Vagina (tissue), 2 donors: ENCODE data around the gene SLC39A3.

ENCODE experiments used
- CTCF ChIP-seq, 3 experiments: fragments of 450-650 bp in 2 of 3; fragments of 200-600 bp in 1 of 3; sonication (generic) in 1 of 3; IDR thresholded peaks; one replicate each; pipeline ENCODE4 v1.5.1; 2017 to 2019; ENCODE audit warnings: antibody characterized with exemption in 3 of 3, mild to moderate bottlenecking in 2 of 3, moderate library complexity in 2 of 3
- POLR2A ChIP-seq, 2 donors: fragments of 450-650 bp; IDR thresholded peaks; one replicate each; pipeline ENCODE4 v1.6.1; 2017; ENCODE audit warnings: antibody characterized with exemption in 2 of 2, mild to moderate bottlenecking in 2 of 2, moderate library complexity in 2 of 2
- POLR2AphosphoS5 ChIP-seq, 2 donors: sonication (generic); formaldehyde crosslinking; IDR thresholded peaks; one replicate each; pipeline ENCODE4 v1.9.0; 2017; ENCODE audit warnings: antibody characterized with exemption in 2 of 2, mild to moderate bottlenecking in 2 of 2, low read depth in 1 of 2; ENCODE audit not compliant: insufficient read depth in 1 of 2

DNA sequence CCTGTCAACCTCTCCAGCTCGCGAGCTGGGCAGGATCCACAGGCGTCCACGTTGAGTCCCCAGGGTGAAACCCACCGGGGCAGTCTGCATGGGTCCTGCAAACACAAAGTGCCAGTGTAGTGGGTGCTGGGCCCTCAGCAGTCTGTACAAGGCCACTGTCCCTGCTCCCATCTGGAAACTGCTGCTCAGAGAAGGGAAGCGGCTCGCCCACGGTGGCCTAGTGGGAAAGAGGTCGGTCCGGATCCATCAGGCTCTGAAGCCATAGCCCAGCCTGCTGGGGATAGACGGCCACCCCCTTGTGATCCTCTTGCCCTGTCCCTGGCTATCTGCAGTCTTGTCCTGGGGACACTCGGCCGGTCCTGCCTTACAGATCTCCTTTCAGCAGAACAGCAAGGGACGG, 16.1 kb downstream of the SLC39A3 start:
- TF ChIP-seq POLR2A (IDR thresholded peaks at IDR 0.05) (no peak), CTCF (IDR thresholded peaks at IDR 0.05) (no peak), POLR2AphosphoS5 (IDR thresholded peaks at IDR 0.05; ENCODE audit: insufficient read depth in 1 of 2, low read depth in 1 of 2) (no peak)
